PC-3 (cell line): ENCODE data around the gene THAP6.

Experiments used
- CTCF ChIP-seq: fragments of 300-600 bp; sonication (generic); conservative IDR thresholded peaks from 2 replicates; pipeline ENCODE4 v1.5.1; 2017; ENCODE audit warnings: antibody characterized with exemption, low read depth, mild to moderate bottlenecking, low read length
- EZH2 ChIP-seq: fragments of 300-600 bp; sonication (generic); IDR thresholded peaks from one replicate; pipeline ENCODE4 v1.6.1; 2017; ENCODE audit warnings: antibody characterized with exemption, mild to moderate bottlenecking, low read length; ENCODE audit not compliant: unreplicated experiment

- TF ChIP-seq CTCF (no peak), EZH2 (no peak)
These were observed 33.5 kb downstream of the THAP6 start for GRCh38 chr4:75547647-75548387.
